Measurements from ENCODE around the gene TUBB4B.
A peak's percentile ranks its signal among the peaks of the same experiment; 100 is the strongest.

The TUBB4B gene

DNA sequence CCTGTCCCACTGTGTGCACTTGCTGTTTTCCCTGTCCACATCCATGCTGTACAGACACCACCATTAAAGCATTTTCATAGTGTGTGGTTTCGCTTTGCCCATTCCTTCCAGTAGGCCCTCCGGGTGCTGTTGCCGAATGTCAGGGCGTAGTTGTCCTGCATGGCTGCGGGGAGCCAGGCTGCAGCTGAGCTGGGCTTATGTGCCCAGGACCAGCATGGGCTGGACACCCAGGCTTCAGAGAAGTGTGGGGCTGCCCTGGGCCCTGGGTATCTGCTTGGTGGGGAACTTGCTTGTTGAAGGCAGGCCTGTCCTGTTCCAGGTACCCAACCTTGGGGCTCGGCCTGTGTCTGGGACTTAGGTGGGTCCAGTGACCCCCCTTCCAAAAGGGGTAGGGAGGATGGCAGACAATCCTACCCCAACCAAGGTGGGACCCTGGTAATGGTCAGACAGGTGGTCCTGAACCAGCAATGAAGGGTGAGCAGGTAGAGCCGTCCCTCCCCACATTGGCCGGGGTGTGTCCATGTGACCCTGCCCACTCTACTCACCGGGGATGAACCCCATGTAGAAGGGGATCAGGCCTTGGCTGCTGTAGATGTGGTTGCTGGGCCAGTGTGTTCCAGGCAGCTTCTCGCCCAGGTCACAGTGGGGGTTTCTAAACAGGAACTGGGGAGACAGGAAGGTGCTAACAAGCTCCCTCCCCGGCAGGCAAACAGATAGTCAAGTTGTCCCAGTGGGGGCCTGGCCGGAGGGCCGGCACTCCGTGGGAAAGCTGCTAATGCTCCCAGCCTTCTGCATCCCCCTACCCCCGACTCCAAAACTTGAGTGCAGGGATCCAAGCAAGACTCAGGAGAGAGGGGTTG, 2.8 kb downstream of the TUBB4B start:
- TF ChIP-seq, protein P1, sequence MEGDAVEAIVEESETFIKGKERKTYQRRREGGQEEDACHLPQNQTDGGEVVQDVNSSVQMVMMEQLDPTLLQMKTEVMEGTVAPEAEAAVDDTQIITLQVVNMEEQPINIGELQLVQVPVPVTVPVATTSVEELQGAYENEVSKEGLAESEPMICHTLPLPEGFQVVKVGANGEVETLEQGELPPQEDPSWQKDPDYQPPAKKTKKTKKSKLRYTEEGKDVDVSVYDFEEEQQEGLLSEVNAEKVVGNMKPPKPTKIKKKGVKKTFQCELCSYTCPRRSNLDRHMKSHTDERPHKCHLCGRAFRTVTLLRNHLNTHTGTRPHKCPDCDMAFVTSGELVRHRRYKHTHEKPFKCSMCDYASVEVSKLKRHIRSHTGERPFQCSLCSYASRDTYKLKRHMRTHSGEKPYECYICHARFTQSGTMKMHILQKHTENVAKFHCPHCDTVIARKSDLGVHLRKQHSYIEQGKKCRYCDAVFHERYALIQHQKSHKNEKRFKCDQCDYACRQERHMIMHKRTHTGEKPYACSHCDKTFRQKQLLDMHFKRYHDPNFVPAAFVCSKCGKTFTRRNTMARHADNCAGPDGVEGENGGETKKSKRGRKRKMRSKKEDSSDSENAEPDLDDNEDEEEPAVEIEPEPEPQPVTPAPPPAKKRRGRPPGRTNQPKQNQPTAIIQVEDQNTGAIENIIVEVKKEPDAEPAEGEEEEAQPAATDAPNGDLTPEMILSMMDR (IDR thresholded peaks at IDR 0.05; ENCODE audit: low read length), result no peak
- no peak for TF ChIP-seq EZH2 (IDR thresholded peaks at IDR 0.05; ENCODE audit: borderline replicate concordance, low read length)
- Histone ChIP-seq H3K9me2 (ENCODE audit: low read depth, low read length) (no peaks in the 10 kb centered on the region), H3K27ac (ENCODE audit: low read depth, low read length, poor library complexity, severe bottlenecking) (no peak overlapping the region), H3F3A (ENCODE audit: insufficient read depth, low read length) (no peaks in the 10 kb centered on the region), H3K9me3 (ENCODE audit: low read length) (no peaks in the 10 kb centered on the region), H3K4me1 (ENCODE audit: insufficient read depth, low read length, severe bottlenecking) (peaks cover 27% of the 10 kb centered on the region), H3K79me2 (ENCODE audit: insufficient read depth, low read length) (peaks cover 6% of the 10 kb centered on the region; the same call in 1 of the 2 replicates), H3K9ac (ENCODE audit: low read length) (no peak overlapping the region), H3K4me3 (ENCODE audit: low read depth, low read length, poor library complexity, severe bottlenecking) (no peak overlapping the region), H3K36me3 (ENCODE audit: insufficient read depth, low read length) (peaks cover 28% of the 10 kb centered on the region), H4K20me1 (ENCODE audit: insufficient read depth, low read length) (no peaks in the 10 kb centered on the region), H2AFZ (ENCODE audit: low read length) (no peak overlapping the region), H3K27me3 (ENCODE audit: insufficient read depth, low read length) (0 out of 2 replicates have a peak, but pooled peaks cover 6% of the 10 kb centered on the region), H3K4me2 (ENCODE audit: low read length) (peak overlapping the region; percentile 100; the same call in 1 of the 2 replicates)

DNA sequence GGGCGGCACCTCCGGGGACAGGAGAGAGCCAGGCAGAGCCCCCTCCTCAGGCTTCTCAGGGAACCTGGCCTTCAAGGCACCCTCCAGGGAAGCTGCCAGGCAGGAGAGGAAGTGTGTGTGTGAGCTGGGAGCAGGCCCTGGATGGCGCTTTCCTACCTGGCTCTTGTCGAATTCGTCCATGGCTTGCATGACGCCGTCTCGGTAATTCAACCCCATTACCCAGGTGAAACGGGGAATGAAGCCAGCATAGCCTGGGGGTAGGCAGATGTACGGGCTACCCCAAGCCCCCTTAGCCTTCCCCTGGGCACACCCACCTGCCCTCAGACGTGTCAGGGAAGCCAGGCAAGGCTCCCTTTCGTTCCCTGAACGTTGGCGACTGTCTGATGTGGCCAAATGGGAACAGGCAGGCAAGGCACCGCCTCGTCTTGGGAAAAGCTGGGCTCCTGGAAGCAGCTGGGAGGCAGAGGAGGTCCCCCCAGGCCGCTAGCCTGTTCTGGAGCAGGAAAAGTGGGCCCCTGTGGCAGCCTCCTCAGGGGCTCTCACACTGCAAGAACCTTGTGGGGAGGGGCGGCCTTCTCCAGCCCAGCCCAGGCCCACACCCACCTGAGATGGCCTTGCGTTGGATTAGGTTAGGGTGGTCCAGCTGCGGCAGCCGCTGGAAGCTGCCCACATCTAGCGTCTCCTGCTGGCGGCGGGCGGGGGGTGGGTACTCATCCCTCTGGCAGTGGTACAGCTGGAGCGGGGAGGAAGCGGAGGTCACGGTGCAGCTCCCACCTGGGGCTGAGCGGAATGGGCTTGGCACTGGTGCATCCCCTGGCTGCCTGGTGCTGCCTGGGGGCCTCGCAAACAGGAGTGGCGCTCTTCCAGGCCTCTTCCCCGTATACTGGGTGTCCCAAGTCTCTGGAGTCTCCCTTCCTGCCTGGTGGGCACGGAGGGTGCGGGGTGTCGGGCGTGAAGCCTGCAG, 3.7 kb downstream of the TUBB4B start:
- Histone ChIP-seq H3K79me2 (ENCODE audit: insufficient read depth, low read length) (peaks cover 6% of the 10 kb centered on the region; the same call in 1 of the 2 replicates), H3K4me3 (ENCODE audit: low read depth, low read length, poor library complexity, severe bottlenecking) (no peak overlapping the region), H3K9ac (ENCODE audit: low read length) (no peak overlapping the region), H3K4me1 (ENCODE audit: insufficient read depth, low read length, severe bottlenecking) (peaks cover 20% of the 10 kb centered on the region), H3K9me3 (ENCODE audit: low read length) (no peaks in the 10 kb centered on the region), H3K36me3 (ENCODE audit: insufficient read depth, low read length) (peaks cover 28% of the 10 kb centered on the region), H4K20me1 (ENCODE audit: insufficient read depth, low read length) (no peaks in the 10 kb centered on the region), H3K27me3 (ENCODE audit: insufficient read depth, low read length) (0 out of 2 replicates have a peak, but pooled peaks cover 6% of the 10 kb centered on the region), H3K27ac (ENCODE audit: low read depth, low read length, poor library complexity, severe bottlenecking) (no peak overlapping the region), H3F3A (ENCODE audit: insufficient read depth, low read length) (no peaks in the 10 kb centered on the region), H3K4me2 (ENCODE audit: low read length) (no peak overlapping the region), H3K9me2 (ENCODE audit: low read depth, low read length) (no peaks in the 10 kb centered on the region), H2AFZ (ENCODE audit: low read length) (no peak overlapping the region)
- TF ChIP-seq, protein P1 (IDR thresholded peaks at IDR 0.05; ENCODE audit: low read length), result no peak
- no peak for TF ChIP-seq EZH2 (IDR thresholded peaks at IDR 0.05; ENCODE audit: borderline replicate concordance, low read length)
